GM19372 (cell line): ENCODE measurements around the gene ZFAND4.
"Not testable (repeated sequence)": the region's sequence is repeated elsewhere in the genome, so short reads cannot be mapped to it uniquely, and the experiment has no call there.

Experiments
- ATAC-seq: cut with Tn5 transposase; IDR thresholded peaks from one replicate; pipeline ENCODE4 v1.9.1; 2021; ENCODE audit warnings: mild to moderate bottlenecking, low read depth, moderate library complexity; ENCODE audit not compliant: unreplicated experiment

The ZFAND4 gene

GRCh38 chr10:45593938-45594275 lies 78.7 kb downstream of the ZFAND4 start:
- no peak for ATAC-seq

GRCh38 chr10:45592926-45593325 lies 79.6 kb downstream of the ZFAND4 start:
- ATAC-seq, result no peak

- ATAC-seq, result no peak
These were observed 80.1 kb downstream of the ZFAND4 start for GRCh38 chr10:45592432-45592831.

- no peak for ATAC-seq
These were observed 81.3 kb downstream of the ZFAND4 start for GRCh38 chr10:45591280-45591679.

GRCh38 chr10:45589868-45590267 lies 82.7 kb downstream of the ZFAND4 start:
- no peak for ATAC-seq

GRCh38 chr10:45589009-45589408 lies 83.6 kb downstream of the ZFAND4 start:
- ATAC-seq, result no peak

GRCh38 chr10:45586028-45586824 lies 86.3 kb downstream of the ZFAND4 start:
- no peak for ATAC-seq

- no peak for ATAC-seq
These were observed 87.4 kb downstream of the ZFAND4 start for GRCh38 chr10:45585131-45585530.

- ATAC-seq, result no peak
These were observed 90.2 kb downstream of the ZFAND4 start for GRCh38 chr10:45582386-45582781.

GRCh38 chr10:45581582-45582385 lies 90.8 kb downstream of the ZFAND4 start:
- ATAC-seq, result no peak

GRCh38 chr10:45581216-45581549 lies 91.4 kb downstream of the ZFAND4 start:
- ATAC-seq, result no peak

- ATAC-seq, result no peak
These were observed 92.0 kb downstream of the ZFAND4 start for GRCh38 chr10:45580371-45581215.

- no peak for ATAC-seq
These were observed 94.1 kb downstream of the ZFAND4 start for GRCh38 chr10:45578384-45578971.

- ATAC-seq, result no peak
These were observed 96.5 kb downstream of the ZFAND4 start for GRCh38 chr10:45575966-45576597.

GRCh38 chr10:45575032-45575761 lies 97.4 kb downstream of the ZFAND4 start:
- not testable (repeated sequence) for ATAC-seq

- ATAC-seq, result no peak
These were observed 103.1 kb downstream of the ZFAND4 start for GRCh38 chr10:45569471-45569870.

- ATAC-seq, result no peak
These were observed 106.2 kb downstream of the ZFAND4 start for GRCh38 chr10:45566415-45566814.
